ENCODE data around the gene PCP4.

DNA sequence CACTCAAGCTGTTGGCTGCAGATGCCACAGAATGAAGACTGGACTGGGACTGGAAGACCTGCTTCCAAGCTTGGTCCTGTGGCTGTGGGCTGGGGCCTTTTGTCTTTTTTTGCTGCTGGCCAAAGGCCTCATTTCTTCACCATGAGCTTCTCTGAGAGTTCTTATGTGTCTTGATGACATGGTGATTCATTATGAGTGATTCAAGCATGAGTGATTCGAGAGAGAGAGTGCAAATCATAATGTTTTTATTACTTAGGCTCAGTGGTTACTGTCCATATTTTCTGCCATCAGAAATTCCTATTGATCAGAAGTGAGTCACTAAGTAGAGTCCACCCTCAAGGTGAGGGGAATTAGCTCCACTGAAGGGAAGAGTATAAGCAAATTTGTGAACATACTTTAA is 94.0 kb downstream of the PCP4 start:
- TF ChIP-seq, protein P1, sequence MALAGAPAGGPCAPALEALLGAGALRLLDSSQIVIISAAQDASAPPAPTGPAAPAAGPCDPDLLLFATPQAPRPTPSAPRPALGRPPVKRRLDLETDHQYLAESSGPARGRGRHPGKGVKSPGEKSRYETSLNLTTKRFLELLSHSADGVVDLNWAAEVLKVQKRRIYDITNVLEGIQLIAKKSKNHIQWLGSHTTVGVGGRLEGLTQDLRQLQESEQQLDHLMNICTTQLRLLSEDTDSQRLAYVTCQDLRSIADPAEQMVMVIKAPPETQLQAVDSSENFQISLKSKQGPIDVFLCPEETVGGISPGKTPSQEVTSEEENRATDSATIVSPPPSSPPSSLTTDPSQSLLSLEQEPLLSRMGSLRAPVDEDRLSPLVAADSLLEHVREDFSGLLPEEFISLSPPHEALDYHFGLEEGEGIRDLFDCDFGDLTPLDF (CRISPR knock-in tag; IDR thresholded peaks at IDR 0.05) = no peak
- TF ChIP-seq ZNF263 (CRISPR knock-in tag; IDR thresholded peaks at IDR 0.05; ENCODE audit: low read depth) = no peak
- TF ChIP-seq, protein P2, sequence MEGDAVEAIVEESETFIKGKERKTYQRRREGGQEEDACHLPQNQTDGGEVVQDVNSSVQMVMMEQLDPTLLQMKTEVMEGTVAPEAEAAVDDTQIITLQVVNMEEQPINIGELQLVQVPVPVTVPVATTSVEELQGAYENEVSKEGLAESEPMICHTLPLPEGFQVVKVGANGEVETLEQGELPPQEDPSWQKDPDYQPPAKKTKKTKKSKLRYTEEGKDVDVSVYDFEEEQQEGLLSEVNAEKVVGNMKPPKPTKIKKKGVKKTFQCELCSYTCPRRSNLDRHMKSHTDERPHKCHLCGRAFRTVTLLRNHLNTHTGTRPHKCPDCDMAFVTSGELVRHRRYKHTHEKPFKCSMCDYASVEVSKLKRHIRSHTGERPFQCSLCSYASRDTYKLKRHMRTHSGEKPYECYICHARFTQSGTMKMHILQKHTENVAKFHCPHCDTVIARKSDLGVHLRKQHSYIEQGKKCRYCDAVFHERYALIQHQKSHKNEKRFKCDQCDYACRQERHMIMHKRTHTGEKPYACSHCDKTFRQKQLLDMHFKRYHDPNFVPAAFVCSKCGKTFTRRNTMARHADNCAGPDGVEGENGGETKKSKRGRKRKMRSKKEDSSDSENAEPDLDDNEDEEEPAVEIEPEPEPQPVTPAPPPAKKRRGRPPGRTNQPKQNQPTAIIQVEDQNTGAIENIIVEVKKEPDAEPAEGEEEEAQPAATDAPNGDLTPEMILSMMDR (IDR thresholded peaks at IDR 0.05) = no peak
- TF ChIP-seq ETV6 (CRISPR knock-in tag; IDR thresholded peaks at IDR 0.05) = no peak
- TF ChIP-seq, protein P3, sequence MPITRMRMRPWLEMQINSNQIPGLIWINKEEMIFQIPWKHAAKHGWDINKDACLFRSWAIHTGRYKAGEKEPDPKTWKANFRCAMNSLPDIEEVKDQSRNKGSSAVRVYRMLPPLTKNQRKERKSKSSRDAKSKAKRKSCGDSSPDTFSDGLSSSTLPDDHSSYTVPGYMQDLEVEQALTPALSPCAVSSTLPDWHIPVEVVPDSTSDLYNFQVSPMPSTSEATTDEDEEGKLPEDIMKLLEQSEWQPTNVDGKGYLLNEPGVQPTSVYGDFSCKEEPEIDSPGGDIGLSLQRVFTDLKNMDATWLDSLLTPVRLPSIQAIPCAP (CRISPR knock-in tag; IDR thresholded peaks at IDR 0.05) = no peak
- TF ChIP-seq CREM (CRISPR knock-in tag; IDR thresholded peaks at IDR 0.05) = no peak
- TF ChIP-seq TCF7 (CRISPR knock-in tag; IDR thresholded peaks at IDR 0.05; ENCODE audit: low read depth) = no peak
- no peak for TF ChIP-seq ZNF121 (CRISPR knock-in tag; IDR thresholded peaks at IDR 0.05)
- TF ChIP-seq, protein P4, sequence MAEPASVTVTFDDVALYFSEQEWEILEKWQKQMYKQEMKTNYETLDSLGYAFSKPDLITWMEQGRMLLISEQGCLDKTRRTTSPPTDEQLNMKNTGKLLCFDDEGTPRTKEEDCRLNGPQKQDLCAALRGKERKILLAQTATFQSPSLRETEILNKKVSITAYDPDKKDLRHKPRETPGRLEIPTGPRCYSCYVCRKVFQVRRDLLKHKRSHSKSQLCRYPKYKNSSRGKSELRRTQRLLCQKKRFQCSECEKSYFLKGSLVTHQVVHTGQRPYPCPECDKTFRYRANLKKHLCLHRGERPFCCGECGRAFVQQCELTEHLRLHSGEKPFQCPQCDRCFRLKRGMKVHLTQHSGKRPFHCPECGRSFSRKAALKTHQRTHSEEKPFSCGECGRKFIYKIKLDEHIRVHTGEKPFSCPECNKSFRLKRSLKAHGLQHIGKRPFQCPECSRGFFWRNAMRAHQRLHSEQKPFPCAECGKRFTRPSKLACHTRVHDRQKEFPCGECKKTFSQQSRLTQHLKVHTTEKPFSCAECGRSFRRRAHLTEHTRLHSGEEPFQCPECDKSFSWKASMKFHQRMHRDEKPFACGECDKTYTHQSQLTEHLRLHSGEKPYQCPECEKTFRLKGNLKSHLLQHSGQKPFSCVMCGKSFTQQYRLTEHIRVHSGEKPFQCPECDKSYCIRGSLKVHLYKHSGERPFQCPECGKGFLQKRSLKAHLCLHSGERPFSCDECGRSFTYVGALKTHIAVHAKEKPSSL (CRISPR knock-in tag; conservative IDR thresholded peaks at IDR 0.05) = no peak
- no peak for TF ChIP-seq ZNF138 (CRISPR knock-in tag; conservative IDR thresholded peaks at IDR 0.05)
- no peak for TF ChIP-seq ZNF219 (CRISPR knock-in tag; IDR thresholded peaks at IDR 0.05; ENCODE audit: borderline replicate concordance)
- TF ChIP-seq JUN (CRISPR knock-in tag; IDR thresholded peaks at IDR 0.05) = no peak
- TF ChIP-seq GTF2I (CRISPR knock-in tag; conservative IDR thresholded peaks at IDR 0.05) = no peak
